Ovary (tissue), 9 donors: Measurements from ENCODE around the gene DIAPH3. TPM values are rescaled to one million over a fixed set of nuclear protein-coding genes. Genes with fewer than 3 reads are reported as not detected.

Experiments used
- DNase-seq, 5 donors: peaks; one replicate each; pipeline ENCODE4 v3.0.0-alpha.2; 2019 to 2020
- H3K27ac ChIP-seq, 2 donors: fragments of 200-600 bp; one replicate each; pipeline versions ENCODE4 v1.5.1 to v1.8.0; 2019 to 2022
- H3K27me3 ChIP-seq: fragments of 200-600 bp; one replicate; pipeline ENCODE4 v1.8.0; 2022
- H3K36me3 ChIP-seq: fragments of 200-600 bp; sonication (generic); one replicate; pipeline ENCODE4 v1.5.1; 2019
- H3K4me1 ChIP-seq: one replicate; pipeline ENCODE4 v1.8.1; 2013; ENCODE audit warnings: mild to moderate bottlenecking, moderate library complexity; ENCODE audit not compliant: insufficient read depth
- H3K4me3 ChIP-seq: fragments of 200-600 bp; sonication (generic); one replicate; pipeline ENCODE4 v1.5.1; 2017
- H3K9me3 ChIP-seq, 2 donors: fragments of 200-600 bp in 1 of 2; sonication (generic) in 1 of 2; one replicate each; pipeline versions ENCODE4 v1.5.1 to v1.8.1; 2013 to 2019; ENCODE audit warnings: mild to moderate bottlenecking in 1 of 2, moderate library complexity in 1 of 2
- EP300 ChIP-seq: sonication (generic); formaldehyde crosslinking; IDR thresholded peaks from one replicate; pipeline ENCODE4 v1.6.1; 2017; ENCODE audit warnings: antibody characterized with exemption
- POLR2A ChIP-seq: fragments of 450-650 bp; IDR thresholded peaks from one replicate; pipeline ENCODE4 v1.6.1; 2017; ENCODE audit warnings: antibody characterized with exemption, mild to moderate bottlenecking, moderate library complexity
- WGBS, 3 donors: extraction: QIAGEN DNeasy Blood & Tissue Kit in 1 of 3; methylation state at CpG; one replicate each; pipeline versions ENCODE4 v1.1.5 to v1.1.7; 2013 to 2017; 5-methylcytosine and 5-hydroxymethylcytosine counted together
- intact Hi-C, 4 donors: fragments of 100-400 bp; cut with DNase I; formaldehyde crosslinking; loops; one replicate each; pipeline versions ENCODE4 v1.11.0 to v1.15.1; 2022 to 2023
- polyA plus RNA-seq, 2 donors: library from polyadenylated mRNA; stranded (reverse); fragments of 200-250 nt in 1 of 2; fragments of 350-450 nt in 1 of 2; fragmentation: Illumina TruSeq in 1 of 2; extraction: RNeasy Lipid Tissue Mini Kit (QIAGEN cat#74804) in 1 of 2; gene quantifications; one replicate each; pipeline ENCODE4 v1.2.3, GENCODE V29; 2013 to 2014
- total RNA-seq, 7 donors: library from RNA; depleted of rRNA in 2 of 7; stranded (reverse); fragments of >200 nt in 2 of 7; fragmentation: NEBNext Ultra II Directional in 3 of 7; extraction: Animal tissue kit (Norgen Biotek cat#: 25700) in 3 of 7; gene quantifications; one replicate each; pipeline versions ENCODE4 v1.1.0 to v1.2.4, GENCODE V29; 2016 to 2023
- TF ChIP-seq, protein P1 (sequence below), 3 donors: fragments of 450-650 bp in 2 of 3; fragments of 200-600 bp in 1 of 3; IDR thresholded peaks; one replicate each; pipeline versions ENCODE4 v1.5.1 to v1.8.0; 2016 to 2022; ENCODE audit warnings: antibody characterized with exemption in 3 of 3, mild to moderate bottlenecking in 1 of 3
- donor health status: DM: no; HTN: no; CAD: no; lungs with moderate emphysema.
- donor health status: DM: no; HTN: no; CAD: no.
- donor health status: Bipolar disorder and iron deficiency.
- donor health status: DM: yes; HTN: yes; CAD: no.
- donor health status: DM: no; HTN: no; CAD: no.
- donor health status: DM: yes; HTN: yes; CAD: no.

DIAPH3 gene
- total and polyA plus RNA-seq, 9 donors: 0.13 to 2.6 (median 0.40) TPM; not detected in 1

GRCh38 chr13:60111691-60112090 lies 52.0 kb downstream of the DIAPH3 start:
- Histone ChIP-seq H3K4me3 (no peak overlapping the region), H3K36me3 (no peaks in the 10 kb centered on the region), H3K27me3 (no peaks in the 10 kb centered on the region), H3K9me3 (no peaks in the 10 kb centered on the region), H3K27ac (no peak overlapping the region), H3K4me1 (no peaks in the 10 kb centered on the region)
- intact Hi-C loops: no loop called here
- TF ChIP-seq POLR2A (no peak), EP300 (no peak)
- TF ChIP-seq, protein P1, sequence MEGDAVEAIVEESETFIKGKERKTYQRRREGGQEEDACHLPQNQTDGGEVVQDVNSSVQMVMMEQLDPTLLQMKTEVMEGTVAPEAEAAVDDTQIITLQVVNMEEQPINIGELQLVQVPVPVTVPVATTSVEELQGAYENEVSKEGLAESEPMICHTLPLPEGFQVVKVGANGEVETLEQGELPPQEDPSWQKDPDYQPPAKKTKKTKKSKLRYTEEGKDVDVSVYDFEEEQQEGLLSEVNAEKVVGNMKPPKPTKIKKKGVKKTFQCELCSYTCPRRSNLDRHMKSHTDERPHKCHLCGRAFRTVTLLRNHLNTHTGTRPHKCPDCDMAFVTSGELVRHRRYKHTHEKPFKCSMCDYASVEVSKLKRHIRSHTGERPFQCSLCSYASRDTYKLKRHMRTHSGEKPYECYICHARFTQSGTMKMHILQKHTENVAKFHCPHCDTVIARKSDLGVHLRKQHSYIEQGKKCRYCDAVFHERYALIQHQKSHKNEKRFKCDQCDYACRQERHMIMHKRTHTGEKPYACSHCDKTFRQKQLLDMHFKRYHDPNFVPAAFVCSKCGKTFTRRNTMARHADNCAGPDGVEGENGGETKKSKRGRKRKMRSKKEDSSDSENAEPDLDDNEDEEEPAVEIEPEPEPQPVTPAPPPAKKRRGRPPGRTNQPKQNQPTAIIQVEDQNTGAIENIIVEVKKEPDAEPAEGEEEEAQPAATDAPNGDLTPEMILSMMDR (IDR thresholded peaks at IDR 0.05): no peak
- no peak for DNase-seq
- 96 to 97% (median 97%) methylated on average over 3 of the region's 3 CpGs for WGBS, 3 donors

DNA sequence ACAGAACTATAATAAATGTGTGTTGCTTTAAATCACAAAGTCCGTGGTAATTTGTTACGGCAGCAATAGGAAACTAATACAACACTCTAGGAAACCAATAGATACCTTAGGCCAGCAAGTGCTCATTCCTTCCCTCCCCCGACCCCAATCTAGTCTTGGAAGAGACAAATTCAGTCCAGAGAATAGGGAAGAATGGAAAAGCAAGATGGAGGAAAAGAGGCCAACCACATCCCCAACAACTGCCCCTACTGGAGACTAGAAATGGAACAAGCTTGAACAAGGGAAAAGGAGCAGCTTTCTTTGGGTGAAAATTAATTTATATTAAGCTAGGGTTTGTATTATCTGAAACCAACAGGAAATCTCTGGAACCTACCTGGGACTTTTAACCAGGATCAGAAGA lies 54.4 kb downstream of the DIAPH3 start:
- DNase-seq: no peak
- Histone ChIP-seq H3K36me3 (no peaks in the 10 kb centered on the region), H3K9me3 (no peaks in the 10 kb centered on the region), H3K4me3 (no peak overlapping the region), H3K27ac (no peak overlapping the region), H3K4me1 (no peaks in the 10 kb centered on the region), H3K27me3 (no peaks in the 10 kb centered on the region)
- intact Hi-C loops: no loop called here
- WGBS, 3 donors: 96 to 98% (median 97%) methylated on average over 3 of the region's 3 CpGs
- TF ChIP-seq POLR2A (no peak), EP300 (no peak)
- TF ChIP-seq, protein P1 (IDR thresholded peaks at IDR 0.05): no peak

DNA sequence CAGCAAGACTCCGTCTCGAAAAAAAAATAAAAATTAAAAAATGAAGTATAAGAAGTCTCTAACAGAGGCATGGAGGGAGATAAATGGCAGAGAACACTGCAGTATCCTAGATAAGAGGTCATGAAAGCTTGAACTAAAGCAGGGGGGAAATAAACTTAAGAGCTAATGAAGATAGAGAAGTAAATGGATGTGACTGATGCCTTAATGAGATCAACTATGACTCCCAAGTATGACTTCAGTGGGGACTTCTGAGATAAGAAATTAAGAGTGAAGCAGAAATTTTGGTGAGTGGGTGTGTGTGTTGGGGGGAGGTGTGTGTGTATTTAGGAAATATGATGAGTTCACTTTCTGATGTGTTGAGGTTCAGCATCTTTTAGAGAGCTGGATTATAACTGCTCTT lies 55.1 kb downstream of the DIAPH3 start:
- Histone ChIP-seq H3K4me1 (no peaks in the 10 kb centered on the region), H3K27ac (no peak overlapping the region), H3K36me3 (no peaks in the 10 kb centered on the region), H3K27me3 (no peaks in the 10 kb centered on the region), H3K4me3 (no peak overlapping the region), H3K9me3 (no peaks in the 10 kb centered on the region)
- 92 to 94% (median 93%) methylated on average over 2 of the region's 2 CpGs for WGBS, 3 donors
- no peak for DNase-seq
- TF ChIP-seq, protein P1 (IDR thresholded peaks at IDR 0.05): no peak
- TF ChIP-seq POLR2A (no peak), EP300 (no peak)
- intact Hi-C loops: no loop called here

- no peak for TF ChIP-seq POLR2A
- no peak for TF ChIP-seq EP300
- TF ChIP-seq, protein P1 (IDR thresholded peaks at IDR 0.05): no peak
- H3K4me3 ChIP-seq: no peak overlapping the region
- DNase-seq: no peak
- 90 to 91% (median 90%) methylated on average over 4 of the region's 4 CpGs for WGBS, 3 donors
- no peaks in the 10 kb centered on the region for H3K4me1 ChIP-seq
- intact Hi-C loops: no loop called here
- no peaks in the 10 kb centered on the region for H3K27me3 ChIP-seq
- H3K9me3 ChIP-seq: no peaks in the 10 kb centered on the region
- H3K36me3 ChIP-seq: no peaks in the 10 kb centered on the region
- no peak overlapping the region for H3K27ac ChIP-seq
Observed at GRCh38 chr13:60099631-60100420, 63.9 kb downstream of the DIAPH3 start.
